HepG2 (cell line): Measurements from ENCODE around the gene KRTCAP3. TPM values are rescaled to one million over a fixed set of nuclear protein-coding genes. Genes with fewer than 3 reads are reported as not detected.

Experiments
- DRAP1 ChIP-seq: IDR thresholded peaks from 2 replicates; pipeline ENCODE4 v1.6.1; 2016; ENCODE audit warnings: missing genetic modification reagents, missing compliant biosample characterization
- JARID2 ChIP-seq: sonication (generic); formaldehyde crosslinking; IDR thresholded peaks from 2 replicates; pipeline ENCODE4 v1.8.1; 2023; ENCODE audit warnings: missing genetic modification reagents, inconsistent platforms; ENCODE audit not compliant: insufficient replicate concordance
- MAFG ChIP-seq: sonication (generic); formaldehyde crosslinking; IDR thresholded peaks from 2 replicates; pipeline ENCODE4 v1.5.1; 2020; ENCODE audit warnings: mild to moderate bottlenecking, missing genetic modification reagents
- PBX3 ChIP-seq: sonication (generic); formaldehyde crosslinking; IDR thresholded peaks from 2 replicates; pipeline ENCODE4 v1.8.1; 2023; ENCODE audit warnings: missing genetic modification reagents, inconsistent platforms, borderline replicate concordance
- POGZ ChIP-seq: sonication (generic); formaldehyde crosslinking; IDR thresholded peaks from 2 replicates; pipeline ENCODE4 v1.4.0; 2020; ENCODE audit warnings: mild to moderate bottlenecking, missing genetic modification reagents
- POLR2AphosphoS5 ChIP-seq: IDR thresholded peaks from 2 replicates; pipeline ENCODE4 v1.6.1; 2012; ENCODE audit warnings: low read depth, low read length
- TP53 ChIP-seq: sonication (generic); formaldehyde crosslinking; conservative IDR thresholded peaks from 2 replicates; pipeline ENCODE4 v1.4.0; 2020; ENCODE audit warnings: missing genetic modification reagents
- ZNF10 ChIP-seq: sonication (generic); formaldehyde crosslinking; IDR thresholded peaks from 2 replicates; pipeline ENCODE4 v1.4.0; 2020; ENCODE audit warnings: mild to moderate bottlenecking, low read depth, missing genetic modification reagents, borderline replicate concordance
- ZNF441 ChIP-seq: sonication (generic); formaldehyde crosslinking; IDR thresholded peaks from 2 replicates; pipeline ENCODE4 v1.7.0; 2021; ENCODE audit warnings: missing genetic modification reagents, borderline replicate concordance
- ZNF558 ChIP-seq: sonication (generic); formaldehyde crosslinking; IDR thresholded peaks from 2 replicates; pipeline ENCODE4 v1.9.0; 2022; ENCODE audit warnings: mild to moderate bottlenecking, missing genetic modification reagents, borderline replicate concordance
- ZNF770 ChIP-seq: sonication (generic); formaldehyde crosslinking; IDR thresholded peaks from 2 replicates; pipeline ENCODE4 v1.5.0; 2020; ENCODE audit warnings: mild to moderate bottlenecking, missing genetic modification reagents
- ZSCAN12 ChIP-seq: sonication (generic); formaldehyde crosslinking; IDR thresholded peaks from 2 replicates; pipeline ENCODE4 v1.9.0; 2021; ENCODE audit warnings: mild to moderate bottlenecking, missing genetic modification reagents
- polyA plus RNA-seq, 8 experiments: library from polyadenylated mRNA; depleted of rRNA in 3 of 8; stranded (reverse) in 7 of 8; unstranded in 1 of 8; fragments of >200 nt; fragmentation: Illumina TruSeq in 4 of 8; extraction: Trizol in 4 of 8; gene quantifications; 2 replicates each; pipeline versions ENCODE4 v1.2.1 to v1.2.3, GENCODE V29; 2011 to 2016; ENCODE audit warnings: low read depth in 4 of 8, missing spikeins in 1 of 8, mixed read lengths in 1 of 8; ENCODE audit not compliant: insufficient read depth in 1 of 8
- total RNA-seq, 5 experiments: library from RNA; depleted of rRNA; stranded (reverse); fragments of >200 nt; fragmentation: Illumina TruSeq; extraction: Trizol; gene quantifications; 2 replicates each; pipeline ENCODE4 v1.2.3, GENCODE V29; 2016; ENCODE audit warnings: low read depth in 1 of 5
- TF ChIP-seq, protein P1 (sequence below): sonication (generic); formaldehyde crosslinking; IDR thresholded peaks from 2 replicates; pipeline ENCODE4 v1.5.1; 2020; ENCODE audit warnings: missing genetic modification reagents, mild to moderate bottlenecking, borderline replicate concordance
- TF ChIP-seq, protein P2 (sequence below): IDR thresholded peaks from 2 replicates; pipeline ENCODE4 v1.6.1; 2016; ENCODE audit warnings: low read depth
- TF ChIP-seq, protein P3 (sequence below): sonication (generic); formaldehyde crosslinking; IDR thresholded peaks from 2 replicates; pipeline ENCODE4 v1.8.1; 2023; ENCODE audit warnings: mild to moderate bottlenecking, inconsistent platforms, moderate library complexity, missing genetic modification reagents, borderline replicate concordance
- TF ChIP-seq, protein P4 (sequence below): sonication (generic); formaldehyde crosslinking; IDR thresholded peaks from 2 replicates; pipeline ENCODE4 v1.4.0; 2020; ENCODE audit warnings: missing genetic modification reagents

Gene KRTCAP3
- total and polyA plus RNA-seq, 2 of the 13 experiments (the other 11 are each of a cell fraction or from before 2014, with no cell fraction given): 2.1 to 4.5 TPM

GRCh38 chr2:27409321-27410073 lies 32.7 kb upstream of the KRTCAP3 start, which contains the start of gene PPM1G (continued):
- TF ChIP-seq POGZ (CRISPR knock-in tag): peak; percentile 95
- TF ChIP-seq ZNF770: peak; percentile 77
- TF ChIP-seq, protein P1, sequence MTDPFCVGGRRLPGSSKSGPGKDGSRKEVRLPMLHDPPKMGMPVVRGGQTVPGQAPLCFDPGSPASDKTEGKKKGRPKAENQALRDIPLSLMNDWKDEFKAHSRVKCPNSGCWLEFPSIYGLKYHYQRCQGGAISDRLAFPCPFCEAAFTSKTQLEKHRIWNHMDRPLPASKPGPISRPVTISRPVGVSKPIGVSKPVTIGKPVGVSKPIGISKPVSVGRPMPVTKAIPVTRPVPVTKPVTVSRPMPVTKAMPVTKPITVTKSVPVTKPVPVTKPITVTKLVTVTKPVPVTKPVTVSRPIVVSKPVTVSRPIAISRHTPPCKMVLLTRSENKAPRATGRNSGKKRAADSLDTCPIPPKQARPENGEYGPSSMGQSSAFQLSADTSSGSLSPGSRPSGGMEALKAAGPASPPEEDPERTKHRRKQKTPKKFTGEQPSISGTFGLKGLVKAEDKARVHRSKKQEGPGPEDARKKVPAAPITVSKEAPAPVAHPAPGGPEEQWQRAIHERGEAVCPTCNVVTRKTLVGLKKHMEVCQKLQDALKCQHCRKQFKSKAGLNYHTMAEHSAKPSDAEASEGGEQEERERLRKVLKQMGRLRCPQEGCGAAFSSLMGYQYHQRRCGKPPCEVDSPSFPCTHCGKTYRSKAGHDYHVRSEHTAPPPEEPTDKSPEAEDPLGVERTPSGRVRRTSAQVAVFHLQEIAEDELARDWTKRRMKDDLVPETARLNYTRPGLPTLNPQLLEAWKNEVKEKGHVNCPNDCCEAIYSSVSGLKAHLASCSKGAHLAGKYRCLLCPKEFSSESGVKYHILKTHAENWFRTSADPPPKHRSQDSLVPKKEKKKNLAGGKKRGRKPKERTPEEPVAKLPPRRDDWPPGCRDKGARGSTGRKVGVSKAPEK (CRISPR knock-in tag): no peak
- peak; percentile 88; the same call in 1 of the 2 replicates for TF ChIP-seq ZNF558 (CRISPR knock-in tag)
- peak; percentile 99 for TF ChIP-seq POLR2AphosphoS5
- peak; percentile 97 for TF ChIP-seq ZNF441
- no peak for TF ChIP-seq ZNF10 (CRISPR knock-in tag)
- TF ChIP-seq DRAP1 (CRISPR knock-in tag): peak; percentile 95
- TF ChIP-seq, protein P2, sequence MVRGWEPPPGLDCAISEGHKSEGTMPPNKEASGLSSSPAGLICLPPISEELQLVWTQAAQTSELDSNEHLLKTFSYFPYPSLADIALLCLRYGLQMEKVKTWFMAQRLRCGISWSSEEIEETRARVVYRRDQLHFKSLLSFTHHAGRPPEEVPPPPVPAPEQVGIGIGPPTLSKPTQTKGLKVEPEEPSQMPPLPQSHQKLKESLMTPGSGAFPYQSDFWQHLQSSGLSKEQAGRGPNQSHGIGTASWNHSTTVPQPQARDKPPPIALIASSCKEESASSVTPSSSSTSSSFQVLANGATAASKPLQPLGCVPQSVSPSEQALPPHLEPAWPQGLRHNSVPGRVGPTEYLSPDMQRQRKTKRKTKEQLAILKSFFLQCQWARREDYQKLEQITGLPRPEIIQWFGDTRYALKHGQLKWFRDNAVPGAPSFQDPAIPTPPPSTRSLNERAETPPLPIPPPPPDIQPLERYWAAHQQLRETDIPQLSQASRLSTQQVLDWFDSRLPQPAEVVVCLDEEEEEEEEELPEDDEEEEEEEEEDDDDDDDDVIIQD: peak; percentile 68; the same call in 1 of the 2 replicates
- 0 out of 2 replicates have a peak, but pooled peaks have one; percentile 92 for TF ChIP-seq ZSCAN12 (CRISPR knock-in tag)
- TF ChIP-seq MAFG: no peak
- TF ChIP-seq TP53: peak; percentile 52; the same call in 1 of the 2 replicates
- TF ChIP-seq, protein P3, sequence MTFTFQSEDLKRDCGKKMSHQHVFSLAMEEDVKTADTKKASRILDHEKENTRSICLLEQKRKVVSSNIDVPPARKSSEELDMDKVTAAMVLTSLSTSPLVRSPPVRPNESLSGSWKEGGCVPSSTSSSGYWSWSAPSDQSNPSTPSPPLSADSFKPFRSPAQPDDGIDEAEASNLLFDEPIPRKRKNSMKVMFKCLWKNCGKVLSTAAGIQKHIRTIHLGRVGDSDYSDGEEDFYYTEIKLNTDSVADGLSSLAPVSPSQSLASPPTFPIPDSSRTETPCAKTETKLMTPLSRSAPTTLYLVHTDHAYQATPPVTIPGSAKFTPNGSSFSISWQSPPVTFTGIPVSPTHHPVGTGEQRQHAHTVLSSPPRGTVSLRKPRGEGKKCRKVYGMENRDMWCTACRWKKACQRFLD (CRISPR knock-in tag): peak; percentile 74
- peak; percentile 88 for TF ChIP-seq PBX3
- TF ChIP-seq, protein P4, sequence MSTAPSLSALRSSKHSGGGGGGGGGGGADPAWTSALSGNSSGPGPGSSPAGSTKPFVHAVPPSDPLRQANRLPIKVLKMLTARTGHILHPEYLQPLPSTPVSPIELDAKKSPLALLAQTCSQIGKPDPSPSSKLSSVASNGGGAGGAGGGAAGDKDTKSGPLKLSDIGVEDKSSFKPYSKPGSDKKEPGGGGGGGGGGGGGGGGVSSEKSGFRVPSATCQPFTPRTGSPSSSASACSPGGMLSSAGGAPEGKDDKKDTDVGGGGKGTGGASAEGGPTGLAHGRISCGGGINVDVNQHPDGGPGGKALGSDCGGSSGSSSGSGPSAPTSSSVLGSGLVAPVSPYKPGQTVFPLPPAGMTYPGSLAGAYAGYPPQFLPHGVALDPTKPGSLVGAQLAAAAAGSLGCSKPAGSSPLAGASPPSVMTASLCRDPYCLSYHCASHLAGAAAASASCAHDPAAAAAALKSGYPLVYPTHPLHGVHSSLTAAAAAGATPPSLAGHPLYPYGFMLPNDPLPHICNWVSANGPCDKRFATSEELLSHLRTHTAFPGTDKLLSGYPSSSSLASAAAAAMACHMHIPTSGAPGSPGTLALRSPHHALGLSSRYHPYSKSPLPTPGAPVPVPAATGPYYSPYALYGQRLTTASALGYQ (CRISPR knock-in tag): peak; percentile 81; the same call in 1 of the 2 replicates
- TF ChIP-seq JARID2: no peak
